ENCODE results near the gene PSEN1. TPM values are rescaled to one million over a fixed set of nuclear protein-coding genes. Genes with fewer than 3 reads are reported as not detected.

PSEN1 gene
- total and polyA plus RNA-seq, 2 of the 8 experiments (the other 6 are each of a cell fraction or from before 2014, with no cell fraction given), result 10.1 to 38.7 TPM

DNA sequence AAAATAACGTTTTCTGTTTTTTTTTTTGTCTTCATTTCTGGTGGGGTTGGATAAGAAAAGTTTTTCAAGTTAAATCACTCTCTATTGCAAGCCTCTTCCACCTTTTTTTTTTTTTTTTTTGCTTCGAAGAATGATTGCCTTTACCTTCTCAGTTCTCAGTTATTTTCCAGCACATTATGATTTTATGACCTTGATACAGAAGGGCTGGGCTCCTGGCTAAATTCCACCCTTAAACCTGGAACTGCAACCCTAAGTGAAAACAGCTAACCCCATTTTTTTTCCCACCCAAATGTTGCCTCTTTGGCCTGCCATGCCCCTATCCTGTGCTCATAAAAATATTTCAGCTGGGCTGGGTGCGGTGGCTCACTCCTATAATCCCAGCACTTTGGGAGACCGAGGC lies 31.4 kb downstream of the PSEN1 start:
- no peaks in the 10 kb centered on the region; the same call in 1 of the 2 replicates for H3K79me1 ChIP-seq (ENCODE audit: low read depth, low read length)
- H3K27ac ChIP-seq (ENCODE audit: low read depth, low read length), result no peak overlapping the region
- no peak overlapping the region for H3K56ac ChIP-seq (replicated peaks; ENCODE audit: insufficient read length, low read depth, low read length)
- peaks cover 4 to 31% (median 12%) of the 10 kb centered on the region in 4 experiments; a peak in 5 of 8 replicates for H3K36me3 ChIP-seq (ENCODE audit: control insufficient read depth in 2 of 4, insufficient read depth in 4 of 4, low read length in 3 of 4)
- FAIRE-seq (no peak), DNase-seq (ENCODE audit: low read depth in 1 of 2, low spot score in 2 of 2) (no peak)
- no peak overlapping the region for H3K23ac ChIP-seq (ENCODE audit: insufficient read length)
- H3K23me2 ChIP-seq (ENCODE audit: low read depth, low read length), result no peaks in the 10 kb centered on the region
- H4K91ac ChIP-seq (replicated peaks; ENCODE audit: insufficient read length, low read length), result no peak overlapping the region
- no peak overlapping the region for H2BK120ac ChIP-seq (replicated peaks; ENCODE audit: low read depth, low read length)
- peaks cover 2 to 10% (median 6%) of the 10 kb centered on the region in 4 experiments; a peak in 6 of 7 replicates for H3K4me1 ChIP-seq (replicated peaks in 1 of 4; ENCODE audit: control insufficient read depth in 3 of 4, insufficient read depth in 4 of 4, low read length in 3 of 4)
- H4K8ac ChIP-seq (ENCODE audit: extremely low read depth, insufficient read depth, low read length), result no peak overlapping the region
- no peak overlapping the region for H3K4ac ChIP-seq (replicated peaks; ENCODE audit: insufficient read length, low read depth, low read length)
- ChIA-PET CTCF (ENCODE audit: partially characterized antibody) (interaction anchor here (1.0 kb wide), 1 partner anchor 9 kb away, joined by 3 read pairs; no protein-coding TSS in a partner anchor), POLR2A (ENCODE audit: partially characterized antibody) (interaction anchor here (0.6 kb wide), 1 partner anchor 304 kb away, joined by 3 read pairs; no protein-coding TSS in a partner anchor)
- no peak overlapping the region for H4K5ac ChIP-seq (ENCODE audit: insufficient read length, low read depth, low read length)
- H4K20me1 ChIP-seq (replicated peaks in 1 of 2; ENCODE audit: control insufficient read depth in 1 of 2, insufficient read depth in 2 of 2, low read length in 2 of 2), result peaks cover 4 to 6% of the 10 kb centered on the region in 2 experiments
- H3K4me2 ChIP-seq (ENCODE audit: insufficient read depth in 1 of 2, low read depth in 2 of 2, low read length in 2 of 2), result no peak overlapping the region
- no peak overlapping the region for H2BK20ac ChIP-seq (ENCODE audit: low read length)
- no peak overlapping the region for H2AK5ac ChIP-seq (ENCODE audit: low read depth, low read length)
- H3K9me3 ChIP-seq (ENCODE audit: insufficient read depth in 2 of 2, low read depth in 1 of 2, low read length in 1 of 2), result no peaks in the 10 kb centered on the region
- no peak overlapping the region for H2BK12ac ChIP-seq (ENCODE audit: low read depth, low read length)
- H3K27me3 ChIP-seq (replicated peaks in 1 of 4; ENCODE audit: control insufficient read depth in 3 of 4, extremely low read depth in 1 of 4, insufficient read depth in 3 of 4, low read length in 3 of 4), result no peaks in the 10 kb centered on the region
- WGBS, 2 experiments (ENCODE audit: extremely low coverage in 1 of 2, insufficient coverage in 1 of 2, insufficient read length in 1 of 2, insufficient replicate concordance in 2 of 2, low coverage in 1 of 2, low lambda C conversion rate in 2 of 2, missing lambda C conversion rate in 1 of 2), result 91% methylated on average over 3 of the region's 4 CpGs; no CpG with 5 or more reads in 1 of the 2 experiments
- no peak overlapping the region for H2BK15ac ChIP-seq (ENCODE audit: low read length)
- H3K9ac ChIP-seq (replicated peaks in 1 of 4; ENCODE audit: extremely low read depth in 1 of 4, low read depth in 3 of 4, low read length in 3 of 4), result no peak overlapping the region
- H3K4me3 ChIP-seq (ENCODE audit: extremely low read depth in 1 of 4, insufficient read depth in 2 of 4, low read depth in 3 of 4, low read length in 4 of 4), result no peak overlapping the region
- no peaks in the 10 kb centered on the region for H3K79me2 ChIP-seq (ENCODE audit: control insufficient read depth in 1 of 2, insufficient read depth in 2 of 2, low read length in 2 of 2)
- H3K14ac ChIP-seq (ENCODE audit: insufficient read length), result no peak overlapping the region
- no peak overlapping the region for H2BK5ac ChIP-seq (ENCODE audit: low read depth, low read length)
- H2AFZ ChIP-seq (ENCODE audit: low read length), result no peak overlapping the region
- no peak overlapping the region for H3K18ac ChIP-seq (ENCODE audit: extremely low read depth, low read length)
- TF ChIP-seq CHD2 (IDR thresholded peaks at IDR 0.05; ENCODE audit: low read length) (no peak), SP2 (IDR thresholded peaks at IDR 0.05; ENCODE audit: low read length) (no peak), YY1 (IDR thresholded peaks at IDR 0.05; ENCODE audit: low read depth, low read length) (no peak), RNF2 (IDR thresholded peaks at IDR 0.05; ENCODE audit: borderline replicate concordance, low read depth, low read length, missing control alignments, poor library complexity, severe bottlenecking) (no peak), SAP30 (IDR thresholded peaks at IDR 0.05; ENCODE audit: insufficient read depth, insufficient replicate concordance, low read length) (no peak), KDM1A (IDR thresholded peaks at IDR 0.05; ENCODE audit: borderline replicate concordance, low read length) (no peak), JUND (IDR thresholded peaks at IDR 0.05; ENCODE audit: low read length) (no peak), ATF2 (IDR thresholded peaks at IDR 0.05; ENCODE audit: low read length) (no peak), BRCA1 (IDR thresholded peaks at IDR 0.05; ENCODE audit: low read depth, low read length) (no peak), CEBPB (IDR thresholded peaks at IDR 0.05; ENCODE audit: low read depth, low read length) (no peak), EGR1 (IDR thresholded peaks at IDR 0.05; ENCODE audit: borderline replicate concordance, low read depth, low read length) (no peak), MAX (IDR thresholded peaks at IDR 0.05) (no peak), MAFK (IDR thresholded peaks at IDR 0.05; ENCODE audit: low read depth, low read length) (no peak)

Data from H1 (cell line).